HG02970 (cell line): Measurements from ENCODE around the gene OR10AG1.

ENCODE experiments used
- ATAC-seq: cut with Tn5 transposase; IDR thresholded peaks from one replicate; pipeline ENCODE4 v1.9.1; 2021; ENCODE audit warnings: mild to moderate bottlenecking, moderate library complexity, moderate number of reproducible peaks; ENCODE audit not compliant: unreplicated experiment, low FRiP score

OR10AG1 gene

GRCh38 chr11:55969845-55970244, at the start of gene OR10AG1:
OR10AG1 (minus strand) TSS chr11:55969945; CDS start chr11:55969907, 38 bp downstream.
- no peak for ATAC-seq

- no peak for ATAC-seq
Observed at GRCh38 chr11:56013805-56014204, 44.1 kb upstream of the OR10AG1 start.

GRCh38 chr11:56010716-56011115, 41.0 kb upstream of the OR10AG1 start:
- no peak for ATAC-seq

GRCh38 chr11:55994525-55994924, 24.8 kb upstream of the OR10AG1 start, which contains the start of gene OR5F1:
OR5F1 (minus strand) TSS chr11:55994625; CDS start chr11:55994625, 0 bp downstream.
- ATAC-seq: no peak

GRCh38 chr11:55970935-55971334, 1.2 kb upstream of the OR10AG1 start:
- ATAC-seq: no peak

- ATAC-seq: no peak
Observed at GRCh38 chr11:55967914-55968313, 1.8 kb downstream of the OR10AG1 start.

GRCh38 chr11:55966391-55966790, 3.4 kb downstream of the OR10AG1 start:
- ATAC-seq: no peak

- no peak for ATAC-seq
Observed at GRCh38 chr11:55956521-55956920, 13.2 kb downstream of the OR10AG1 start.

GRCh38 chr11:55949330-55949729, 20.4 kb downstream of the OR10AG1 start:
- no peak for ATAC-seq

- no peak for ATAC-seq
Observed at GRCh38 chr11:55942785-55943392, 26.9 kb downstream of the OR10AG1 start.

- no peak for ATAC-seq
Observed at GRCh38 chr11:55936300-55936699, 33.4 kb downstream of the OR10AG1 start, which contains the start of gene OR5I1. OR5I1 (minus strand) TSS chr11:55936400; CDS start chr11:55936400, 0 bp downstream.

GRCh38 chr11:55920537-55920936, 49.2 kb downstream of the OR10AG1 start:
- ATAC-seq: no peak
